Raji (cell line): ENCODE results near the gene CYP26B1.

Experiments used
- POLR2A ChIP-seq: IDR thresholded peaks from 2 replicates; pipeline ENCODE4 v1.6.1; 2011; ENCODE audit warnings: low read depth, low read length, control low read depth; ENCODE audit not compliant: insufficient read depth

Gene CYP26B1

DNA sequence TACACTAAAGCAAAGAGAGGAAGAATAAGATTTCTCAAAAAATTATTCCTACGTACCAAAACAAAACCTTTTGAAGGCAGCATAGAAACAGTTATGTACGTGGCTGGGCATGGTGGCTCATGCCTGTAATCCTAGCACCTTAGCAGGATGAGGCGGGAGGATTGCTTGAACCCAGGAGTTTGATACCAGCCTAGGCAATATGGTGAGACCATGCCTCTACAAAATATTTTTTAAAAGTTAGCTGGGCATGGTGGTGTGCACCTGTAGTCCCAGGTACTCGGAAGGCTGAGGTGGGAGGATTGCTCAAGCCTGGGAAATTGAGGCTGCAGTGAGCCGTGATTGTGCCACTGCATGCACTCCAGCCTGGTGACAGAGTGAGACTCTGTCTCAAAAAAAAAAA is 14.9 kb upstream of the CYP26B1 start:
- no peak for TF ChIP-seq POLR2A

DNA sequence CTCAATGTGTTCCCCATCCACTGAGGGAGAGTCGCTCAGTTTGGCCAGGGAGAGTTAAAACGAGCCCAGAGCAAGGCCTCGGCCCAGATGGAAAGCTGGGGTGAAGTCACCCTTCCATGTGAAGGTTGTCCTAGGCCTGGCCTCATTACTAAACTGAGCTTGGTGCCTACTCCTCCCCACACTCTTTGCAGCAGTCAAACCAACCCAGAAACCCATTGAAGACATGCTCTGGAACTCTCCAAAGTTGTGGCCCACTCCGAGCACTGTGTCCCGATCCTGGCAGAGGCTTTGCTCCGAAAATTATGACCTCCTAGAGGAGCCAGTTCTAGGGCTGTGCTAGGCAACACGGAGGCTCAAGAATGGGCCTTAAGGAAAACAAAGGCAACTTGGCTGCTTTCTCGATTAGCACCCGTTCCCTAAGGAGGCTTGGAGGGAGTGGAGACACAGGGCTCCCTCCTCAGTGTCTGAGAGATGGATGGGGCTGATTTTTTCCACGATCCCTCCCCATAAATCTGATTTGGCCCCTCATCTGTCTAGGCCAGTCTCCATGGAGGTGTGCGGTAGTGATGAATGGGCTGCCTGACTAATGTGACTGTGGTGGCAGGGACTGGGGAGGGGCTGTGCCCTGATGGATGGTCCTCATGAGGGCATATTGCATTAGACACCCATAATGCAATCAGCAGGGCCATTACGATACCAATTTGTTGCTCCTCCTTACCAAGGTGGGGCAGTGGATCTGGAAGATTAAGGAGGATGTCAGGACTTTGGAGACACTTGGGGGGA is 11.7 kb upstream of the CYP26B1 start:
- TF ChIP-seq POLR2A = no peak

DNA sequence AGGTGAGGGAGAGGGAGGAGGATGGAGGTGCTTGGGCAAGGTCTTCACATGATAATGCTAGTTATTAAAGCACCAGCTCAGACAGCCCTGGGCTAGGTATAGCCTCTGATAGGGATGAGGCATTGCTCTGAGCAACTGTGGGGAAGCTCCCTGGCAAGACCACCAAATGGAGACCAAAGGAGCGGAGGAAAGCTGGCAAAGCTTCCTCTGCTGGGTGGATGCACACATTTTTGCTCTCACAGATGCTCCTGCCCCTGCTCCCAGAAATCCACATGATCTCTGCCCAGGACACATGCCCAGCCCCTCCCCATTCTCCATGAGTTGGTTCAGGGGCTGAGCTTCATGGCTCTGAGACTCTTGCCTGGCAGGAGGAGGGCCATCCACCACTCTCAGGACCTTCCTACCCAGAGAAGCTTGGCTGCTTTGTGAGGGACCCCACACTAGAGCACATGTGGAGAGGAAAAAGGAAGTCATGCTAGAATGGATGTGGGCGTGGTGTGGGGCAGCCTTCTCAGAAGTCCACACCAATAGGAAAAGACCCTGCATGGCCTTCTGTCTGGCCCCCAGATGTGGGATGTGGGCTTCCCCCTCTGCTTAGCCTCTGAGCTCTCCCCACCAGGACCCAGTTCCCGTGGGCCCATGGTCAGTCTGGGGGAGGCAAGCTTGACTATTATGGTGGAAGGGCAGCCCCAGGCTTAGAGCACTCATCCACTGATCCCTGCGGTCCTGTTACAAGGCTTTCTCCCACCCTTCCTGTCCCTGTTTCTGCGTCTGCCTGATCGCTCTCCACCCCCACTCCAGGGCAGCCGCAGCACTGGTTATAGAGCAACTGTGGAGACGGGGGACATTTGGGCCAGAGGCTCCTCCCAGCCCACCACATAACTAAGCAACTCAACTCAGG is 10.5 kb upstream of the CYP26B1 start:
- no peak for TF ChIP-seq POLR2A

DNA sequence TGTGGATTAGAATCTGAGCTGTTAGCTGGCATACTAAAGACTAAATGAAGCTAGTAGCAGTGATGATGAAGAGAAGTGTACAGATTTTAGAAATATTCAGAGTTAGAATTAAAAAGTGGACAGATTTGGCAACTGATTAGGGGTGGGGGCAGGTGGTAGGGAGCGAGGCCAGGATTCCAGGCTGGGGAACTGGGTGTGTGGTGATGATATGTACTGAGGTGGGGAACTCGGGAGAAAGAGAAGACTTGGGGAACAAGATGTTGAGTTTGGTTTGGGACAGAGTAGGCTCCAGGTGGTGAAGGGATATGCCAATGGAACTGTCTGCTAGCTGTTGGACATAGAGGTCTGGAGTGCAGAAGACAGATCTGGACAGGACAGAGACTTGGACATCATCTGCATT is 9.2 kb upstream of the CYP26B1 start:
- no peak for TF ChIP-seq POLR2A

DNA sequence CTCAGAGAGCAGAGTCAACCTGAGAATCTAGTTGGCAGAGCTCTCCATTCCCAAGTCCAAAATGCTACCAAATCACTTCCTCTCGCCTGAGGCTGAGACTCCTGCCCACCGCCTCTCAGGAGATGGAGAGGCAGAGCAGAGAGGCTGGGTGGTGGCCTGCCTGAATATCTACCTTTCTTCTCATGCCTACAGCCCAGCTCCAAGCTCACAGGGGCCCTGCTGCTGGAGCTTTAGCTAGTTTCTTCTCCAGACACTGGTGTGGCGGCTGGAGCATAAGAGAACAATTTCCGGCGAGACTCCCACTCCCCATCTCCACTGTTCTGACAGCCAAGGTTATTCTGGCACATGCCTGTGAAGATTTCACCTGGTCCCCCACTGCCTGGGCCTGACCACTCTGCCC is 8.1 kb upstream of the CYP26B1 start:
- no peak for TF ChIP-seq POLR2A

DNA sequence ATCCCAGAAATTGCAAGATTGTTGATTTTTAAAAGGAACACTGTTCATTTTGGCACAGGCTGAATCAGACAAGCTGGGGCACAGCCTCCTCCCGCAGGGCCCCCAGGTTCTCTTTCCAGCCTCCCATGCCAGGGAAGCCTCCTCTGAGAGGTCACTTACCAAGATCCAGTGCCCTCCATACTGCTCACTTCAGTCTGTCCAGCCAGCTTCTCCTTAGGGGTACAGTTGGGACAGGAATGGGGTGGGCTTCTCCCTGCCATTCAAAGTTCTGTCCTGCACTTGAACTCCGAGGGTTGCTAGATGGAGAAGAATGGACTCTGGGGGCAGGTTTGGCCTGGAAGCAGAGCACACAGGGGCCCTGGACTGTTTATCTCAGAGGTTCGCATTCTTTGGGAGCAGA is 7.5 kb upstream of the CYP26B1 start:
- TF ChIP-seq POLR2A = no peak

DNA sequence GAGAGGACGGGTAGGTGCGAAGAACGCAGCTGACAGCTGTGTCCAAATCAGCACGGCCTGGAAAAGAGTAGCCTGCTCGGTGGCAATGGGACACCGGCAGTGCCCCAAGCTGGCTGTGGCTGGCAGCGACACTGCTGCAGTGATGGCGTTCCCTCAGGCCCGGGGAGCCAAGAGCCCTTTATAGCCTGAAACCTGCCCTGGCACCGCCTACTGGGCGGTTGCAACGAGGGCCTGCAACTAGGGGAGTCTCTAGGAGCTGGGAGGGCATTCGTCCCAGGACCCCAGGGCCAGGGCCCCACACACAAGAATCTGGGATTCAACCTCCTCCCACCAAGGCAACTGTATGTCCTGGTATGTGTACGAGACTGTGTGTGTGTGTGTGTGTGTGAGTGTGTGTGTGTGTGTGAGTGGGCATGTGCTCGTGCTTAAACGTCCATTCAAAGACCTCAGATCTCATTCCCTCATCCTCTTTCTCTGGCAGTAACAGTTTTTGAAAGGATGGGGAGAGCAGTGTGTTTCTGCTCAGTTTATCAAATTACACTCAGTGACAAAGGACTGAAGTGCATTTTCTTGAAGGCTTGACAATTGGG is 6.8 kb upstream of the CYP26B1 start:
- TF ChIP-seq POLR2A = no peak

DNA sequence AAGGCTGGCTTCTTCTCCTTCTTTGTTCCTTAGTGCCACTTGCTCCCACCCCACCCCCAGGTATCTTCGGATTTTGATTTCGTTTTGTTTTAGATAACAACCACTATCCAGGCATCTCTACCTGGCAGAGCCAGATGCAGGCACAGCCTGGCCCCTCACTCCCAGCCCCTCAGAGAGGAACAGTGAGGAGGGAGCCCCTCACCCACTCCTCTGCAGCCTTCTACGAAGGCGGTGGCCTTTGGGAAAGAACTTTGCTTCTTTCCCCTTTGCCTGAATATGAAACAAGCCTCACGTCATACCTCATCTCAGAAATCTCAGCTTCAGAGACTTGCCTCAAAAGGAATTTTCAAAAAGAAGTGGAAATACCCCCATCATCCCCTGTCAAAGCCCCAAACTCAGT is 6.3 kb upstream of the CYP26B1 start:
- no peak for TF ChIP-seq POLR2A

DNA sequence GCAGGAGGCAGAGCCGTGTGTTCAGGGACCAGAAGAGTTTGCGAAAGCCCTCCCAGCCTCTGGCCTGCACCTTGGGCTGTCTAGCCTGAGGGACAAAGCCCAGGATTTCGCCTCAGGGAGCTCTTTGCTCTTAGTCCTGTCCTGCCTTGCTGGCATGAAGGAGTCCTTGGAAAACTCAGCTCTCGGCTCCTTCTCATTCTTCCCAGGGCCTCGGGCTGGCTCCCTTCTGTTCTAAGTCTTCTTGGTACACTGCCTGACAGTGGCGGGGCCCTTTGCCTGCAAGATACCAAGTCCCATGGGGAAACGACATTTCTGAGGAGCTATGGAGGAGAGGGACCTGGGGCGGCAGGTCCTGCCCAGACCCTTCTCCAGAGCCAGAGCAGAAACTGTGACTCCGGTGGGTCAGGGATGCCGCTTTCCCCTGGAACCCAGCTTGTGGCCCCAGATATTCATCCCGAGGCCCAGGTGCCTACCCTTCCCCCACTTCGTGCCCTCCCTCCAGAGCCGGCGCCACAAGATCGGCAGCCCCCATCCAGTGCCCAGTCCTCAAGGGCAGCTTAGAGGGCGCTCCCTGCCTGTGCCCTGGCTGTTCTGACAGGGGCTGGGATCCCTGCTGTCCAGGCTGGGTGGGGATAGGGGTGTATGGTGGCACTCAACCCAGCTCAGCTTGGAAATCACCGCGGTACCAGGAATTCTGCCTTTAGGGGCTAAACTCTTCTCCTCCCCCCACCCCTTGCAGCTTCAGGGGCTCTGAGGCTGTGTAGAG is 5.5 kb upstream of the CYP26B1 start:
- TF ChIP-seq POLR2A = no peak

DNA sequence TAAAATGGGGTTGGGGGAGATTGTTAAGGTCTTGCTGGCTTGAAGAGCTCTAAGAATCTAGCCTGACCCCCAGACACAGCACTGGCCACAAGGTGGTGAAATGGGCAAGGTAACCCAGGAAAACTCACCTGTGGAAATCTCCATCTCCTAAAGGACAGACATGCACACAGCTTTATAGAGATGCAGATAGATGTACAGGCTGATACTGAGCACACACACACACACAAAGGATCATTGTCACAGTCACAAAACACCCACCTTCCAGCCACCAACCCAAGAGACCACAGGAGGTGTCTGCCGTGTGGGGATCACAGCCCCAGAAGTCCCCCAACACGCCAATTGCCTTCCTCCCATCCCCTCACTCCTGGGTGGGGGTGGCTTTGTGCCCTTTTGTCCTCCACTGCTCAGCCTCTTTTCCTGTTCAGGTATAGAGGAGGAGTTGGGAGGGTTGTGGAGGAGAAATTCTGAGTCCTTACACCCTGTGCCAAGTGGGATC is 3.2 kb upstream of the CYP26B1 start:
- no peak for TF ChIP-seq POLR2A

DNA sequence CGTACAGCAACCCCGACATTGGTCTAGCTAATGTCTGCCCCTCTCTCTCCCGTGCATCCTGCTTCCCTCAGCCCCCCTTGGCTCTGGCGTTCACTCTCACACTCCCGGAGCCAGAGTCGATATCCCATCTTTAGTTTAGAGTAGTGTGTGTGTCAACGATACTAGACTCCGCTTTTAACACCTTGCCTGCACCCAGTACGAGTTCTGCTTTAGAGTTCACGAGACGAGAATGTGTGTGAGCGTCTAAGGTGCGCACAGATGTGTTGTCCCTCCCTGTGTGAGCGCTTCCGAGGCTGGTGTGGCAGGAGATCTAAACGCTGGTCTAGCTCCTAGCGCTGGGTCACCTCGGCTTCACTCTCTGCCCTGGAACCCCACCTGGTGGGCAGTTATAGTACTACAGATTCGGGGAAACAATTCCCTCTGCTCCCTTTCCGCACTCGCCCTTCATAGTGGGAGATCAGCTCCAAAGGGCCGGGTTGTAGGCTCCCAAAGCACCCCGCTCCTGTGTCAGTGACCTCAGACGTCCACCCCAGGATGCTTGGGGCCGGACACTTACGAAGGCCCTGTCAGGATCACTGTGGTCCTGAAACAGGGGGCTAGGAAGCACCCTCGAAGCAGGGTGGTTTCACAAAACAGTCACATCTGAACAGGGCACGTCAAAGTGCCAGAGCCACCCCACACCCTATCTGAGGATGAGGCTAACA is 2.6 kb upstream of the CYP26B1 start:
- no peak for TF ChIP-seq POLR2A

DNA sequence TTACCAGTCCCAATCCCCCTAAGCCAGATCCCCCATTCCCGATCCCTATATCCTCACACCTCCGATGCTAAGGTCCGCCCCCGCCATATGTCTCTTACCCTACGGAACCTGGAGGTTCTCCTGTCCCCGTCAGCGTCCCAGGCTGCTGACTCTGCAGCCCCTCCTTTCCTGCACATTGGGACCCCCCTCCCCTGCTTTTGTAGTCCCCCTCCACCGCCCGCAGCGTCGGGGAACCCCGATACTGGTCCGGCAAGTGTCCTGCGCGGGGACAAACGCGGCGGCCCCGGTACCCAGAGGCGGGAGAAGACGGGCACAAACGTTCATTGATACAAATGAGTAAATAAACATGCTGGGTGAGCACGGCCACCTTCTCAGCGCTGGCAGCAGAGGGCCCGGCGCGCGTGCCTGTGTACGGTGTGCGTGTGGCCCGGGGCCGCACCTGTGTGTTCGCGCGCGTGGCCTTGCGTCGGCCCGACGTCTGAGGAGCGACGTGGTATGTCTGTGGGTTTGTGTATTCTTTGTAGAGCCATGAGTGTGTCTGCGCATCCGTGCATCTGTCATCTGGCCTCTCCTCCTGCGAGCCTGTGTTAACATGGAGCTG is 2.0 kb upstream of the CYP26B1 start:
- TF ChIP-seq POLR2A = no peak

DNA sequence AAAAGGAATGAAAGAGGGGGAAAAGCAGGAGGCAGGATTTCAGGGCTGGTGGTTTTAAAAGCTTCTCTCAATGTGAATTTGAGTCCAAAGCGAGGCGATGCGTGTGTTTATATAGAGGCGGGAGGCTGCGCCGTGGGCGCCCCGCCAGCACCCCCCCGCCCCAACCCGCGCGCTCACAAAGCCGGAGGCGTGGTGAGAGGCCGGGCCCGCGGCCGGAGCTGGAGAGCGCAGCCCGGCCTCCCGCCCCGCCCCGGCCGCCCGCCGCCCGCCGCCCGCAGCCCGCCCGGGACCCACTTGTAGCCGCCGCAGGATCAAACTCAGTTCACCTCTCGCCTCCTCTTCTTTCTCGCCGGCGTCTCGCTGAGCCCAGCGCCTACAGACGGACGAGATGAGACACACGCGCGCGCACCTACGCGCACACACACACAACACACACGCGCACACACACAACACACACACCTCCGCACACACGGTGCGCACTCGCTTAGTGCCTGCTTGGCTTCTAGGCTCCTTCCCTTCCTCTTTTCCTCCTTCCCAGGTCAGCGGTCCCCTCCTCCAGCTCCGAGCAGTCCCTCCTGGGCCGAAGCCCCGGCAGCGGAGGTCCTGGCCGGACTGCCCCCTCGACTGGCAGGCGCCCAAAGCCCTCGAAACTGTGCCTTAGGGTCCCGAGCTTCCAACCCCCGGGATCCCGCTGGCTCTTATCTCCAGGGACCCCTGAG is 1.3 kb upstream of the CYP26B1 start:
- TF ChIP-seq POLR2A = no peak

DNA sequence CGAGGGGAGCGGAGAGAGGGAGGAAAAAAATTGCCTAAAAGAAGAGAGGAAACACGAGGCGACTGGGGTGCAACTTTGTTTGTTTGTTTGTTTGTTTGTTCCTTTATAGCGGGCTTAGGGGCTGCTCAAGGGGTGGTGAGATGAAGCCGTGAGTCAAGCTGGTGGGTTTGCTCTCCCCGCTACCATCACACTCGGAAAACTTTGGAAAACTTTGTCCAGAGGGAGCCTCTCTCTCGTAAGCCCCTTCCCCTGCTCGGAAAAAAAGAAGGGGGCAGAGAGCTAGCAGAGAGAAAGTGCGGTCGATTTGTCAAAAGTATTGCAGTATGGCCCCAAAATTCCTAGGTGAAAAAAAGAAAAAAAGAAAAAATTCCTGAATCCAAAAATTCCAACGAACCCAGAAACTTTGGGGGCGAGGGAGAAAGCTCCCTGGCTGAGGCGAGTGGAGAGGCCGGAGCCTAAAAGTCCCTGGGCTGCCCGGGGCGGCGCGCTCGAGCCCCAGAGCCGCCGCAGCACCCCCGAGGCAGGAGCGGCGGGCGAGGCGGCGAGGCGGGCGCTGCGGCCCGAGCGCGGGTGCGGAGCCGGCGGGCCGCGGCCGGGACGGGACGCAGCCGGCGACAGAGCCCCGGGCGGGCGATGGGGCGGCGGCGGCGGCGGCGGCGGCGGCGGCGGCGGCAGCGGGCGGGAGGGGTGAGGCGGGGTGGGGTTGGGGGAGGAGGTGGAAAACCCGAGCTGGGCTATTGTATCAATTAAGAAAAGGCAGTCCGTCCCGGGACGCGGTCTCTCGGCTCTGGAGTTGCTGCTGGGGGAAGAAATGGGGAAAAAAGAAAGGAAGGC is 558 bp upstream of the CYP26B1 start:
- no peak for TF ChIP-seq POLR2A
